Amygdala (tissue), 56 donors: ENCODE data around the gene CNTN4.

Experiments
- DNase-seq, 56 donors: peaks; one replicate each; lab custom pipeline; 2025; lab: John Stamatoyannopoulos, UW

Gene CNTN4

GRCh38 chr3:2931265-2931664, 832.6 kb downstream of the CNTN4 start:
- no peak for DNase-seq

GRCh38 chr3:2934541-2934940, 835.9 kb downstream of the CNTN4 start:
- DNase-seq: no peak

DNA sequence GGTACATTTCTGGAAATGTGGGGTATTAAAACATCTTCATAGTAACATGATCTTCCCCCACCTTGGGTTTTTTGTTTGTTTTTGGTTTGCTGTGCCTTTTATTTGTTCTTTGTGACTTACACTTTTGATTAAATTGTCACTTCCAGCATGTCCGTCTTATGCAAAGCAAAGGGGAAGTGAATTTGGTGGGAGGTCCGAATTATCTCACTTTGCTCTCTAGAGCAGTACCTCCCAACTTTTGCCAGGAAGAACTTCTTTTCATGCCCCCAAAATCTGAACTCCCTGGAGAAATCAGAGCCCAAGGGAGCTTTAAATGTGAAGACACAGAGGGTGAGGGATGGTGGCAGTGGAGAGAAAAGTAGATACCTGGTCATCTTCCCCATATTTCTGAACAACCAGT, 838.4 kb downstream of the CNTN4 start:
- no peak for DNase-seq

DNA sequence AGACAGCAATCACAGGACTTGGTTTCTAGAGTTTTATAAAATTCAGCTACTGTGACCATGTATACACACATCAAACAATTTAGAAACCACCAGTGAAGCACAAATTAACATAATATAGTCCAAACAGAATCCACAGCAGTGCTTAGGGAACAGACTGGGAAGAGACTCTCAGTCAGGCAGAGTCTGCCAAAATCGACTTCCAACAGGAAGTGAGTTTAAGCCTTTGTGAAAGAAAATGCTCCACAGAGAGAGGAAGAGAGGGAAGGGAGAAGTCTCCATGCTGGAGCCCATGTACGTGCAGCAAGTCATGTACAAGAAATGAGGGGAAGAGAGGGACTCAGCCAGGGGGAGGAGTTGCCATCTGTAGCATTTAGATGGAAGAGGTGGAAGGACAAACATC, 838.9 kb downstream of the CNTN4 start:
- no peak for DNase-seq

GRCh38 chr3:2938711-2939110, 840.0 kb downstream of the CNTN4 start:
- DNase-seq: no peak

- DNase-seq: no peak
Measured at GRCh38 chr3:2940062-2940461, 841.4 kb downstream of the CNTN4 start.

- DNase-seq: no peak
Measured at GRCh38 chr3:2944628-2945027, 846.0 kb downstream of the CNTN4 start.

DNA sequence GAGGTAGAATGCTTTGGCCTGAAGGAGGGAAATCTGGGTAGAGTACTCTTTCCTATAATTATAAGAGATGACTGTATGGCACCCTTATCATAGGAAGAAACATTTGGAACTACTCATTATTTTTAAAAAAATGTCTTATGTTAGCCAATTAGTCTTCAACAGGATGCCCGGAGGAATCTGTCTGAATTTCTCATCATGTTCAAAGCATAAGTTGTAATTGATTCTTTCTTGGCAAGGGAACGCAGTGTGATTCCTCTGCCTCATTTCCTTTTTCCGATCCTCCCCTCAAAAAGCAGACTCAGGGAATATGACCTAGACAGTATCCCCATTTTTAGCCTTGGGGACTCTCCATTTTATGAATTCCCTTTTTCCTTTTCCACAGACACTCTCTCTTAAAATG, 846.5 kb downstream of the CNTN4 start:
- DNase-seq: no peak

GRCh38 chr3:2947536-2947935, 848.9 kb downstream of the CNTN4 start:
- DNase-seq: no peak

- no peak for DNase-seq
Measured at GRCh38 chr3:2948882-2949281, 850.2 kb downstream of the CNTN4 start.

DNA sequence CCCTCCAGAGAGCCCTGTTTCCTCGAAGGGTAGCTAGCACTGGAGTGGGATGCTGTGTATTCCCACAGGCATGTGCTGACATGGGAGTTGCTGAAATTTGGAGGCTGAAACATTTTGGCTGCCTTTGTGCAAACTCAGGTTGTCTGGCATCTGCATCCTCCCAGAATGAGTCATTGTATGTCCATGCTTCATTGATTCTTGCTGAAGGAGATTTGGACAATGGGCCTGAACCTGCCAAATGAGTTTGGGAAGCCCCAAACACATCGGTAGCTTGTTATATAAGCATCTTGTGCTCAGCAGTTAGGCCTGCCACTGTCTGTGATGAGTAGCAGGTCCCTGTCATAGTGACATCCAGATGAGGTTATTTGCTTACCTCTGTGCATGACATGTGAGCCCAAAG, 851.5 kb downstream of the CNTN4 start:
- DNase-seq: no peak

DNA sequence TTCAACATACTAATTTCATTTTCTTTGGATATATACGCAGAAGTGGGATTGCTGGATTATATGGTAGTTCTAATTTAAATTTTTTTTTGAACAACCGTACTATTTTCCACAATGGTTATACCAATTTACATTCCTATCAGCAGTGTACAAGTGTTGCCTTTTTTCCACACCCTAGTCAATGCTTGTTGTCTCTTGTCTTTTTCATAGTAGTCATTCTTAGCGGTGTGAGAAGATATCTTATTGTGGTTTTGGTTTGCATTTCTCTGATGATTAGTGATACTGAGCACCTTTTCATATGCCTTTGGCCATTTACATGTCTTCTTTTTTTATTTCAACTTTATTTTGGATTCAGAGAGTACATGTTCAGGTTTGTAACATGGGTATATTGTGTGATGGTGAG, 858.4 kb downstream of the CNTN4 start:
- no peak for DNase-seq

DNA sequence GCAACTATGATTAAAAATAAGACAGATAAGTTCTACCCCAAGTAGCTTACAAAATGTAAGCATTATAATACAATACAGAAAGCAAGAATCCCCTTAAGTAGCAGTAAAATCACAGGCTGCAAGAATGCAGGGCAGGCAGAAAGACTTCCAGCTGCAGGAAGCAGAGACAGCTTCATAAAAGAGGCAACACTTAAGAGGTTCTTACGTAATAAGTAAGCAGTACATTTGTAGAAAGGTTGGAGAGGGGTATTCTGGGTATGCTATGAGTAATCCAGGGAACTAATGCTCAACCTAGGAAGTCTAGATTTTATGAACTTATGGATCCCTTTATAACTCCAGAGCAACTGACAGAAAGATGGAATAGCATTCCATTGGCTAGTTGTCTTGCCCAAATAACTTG, 859.9 kb downstream of the CNTN4 start:
- no peak for DNase-seq

DNA sequence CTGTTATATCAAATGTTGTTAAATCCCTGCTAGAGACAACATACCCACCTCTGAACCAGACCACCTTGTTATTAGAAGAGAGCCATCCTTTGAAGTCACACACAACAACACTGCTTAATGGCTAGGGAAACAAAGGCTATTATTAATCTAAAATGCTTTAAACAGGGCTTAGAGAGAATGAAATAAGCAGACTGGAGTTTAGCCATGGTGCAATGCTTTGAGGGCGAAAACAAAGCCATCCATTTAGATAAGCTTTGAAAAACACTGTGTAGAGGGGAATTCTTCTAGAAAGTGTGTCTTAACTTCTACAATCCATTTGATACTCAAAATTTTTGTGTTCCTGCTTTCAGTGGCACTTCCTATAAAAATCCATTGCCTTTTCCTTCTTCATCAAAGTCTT, 862.9 kb downstream of the CNTN4 start:
- peak in 1 of 56 donors; percentile 1 for DNase-seq

GRCh38 chr3:2967871-2968270, 869.2 kb downstream of the CNTN4 start:
- DNase-seq: no peak

GRCh38 chr3:2968475-2968874, 869.8 kb downstream of the CNTN4 start:
- DNase-seq: no peak

GRCh38 chr3:2976212-2976611, 877.5 kb downstream of the CNTN4 start:
- DNase-seq: no peak

- DNase-seq: no peak
Measured at GRCh38 chr3:2976796-2977195, 878.1 kb downstream of the CNTN4 start.

GRCh38 chr3:2978977-2979732, 880.5 kb downstream of the CNTN4 start:
- no peak for DNase-seq

DNA sequence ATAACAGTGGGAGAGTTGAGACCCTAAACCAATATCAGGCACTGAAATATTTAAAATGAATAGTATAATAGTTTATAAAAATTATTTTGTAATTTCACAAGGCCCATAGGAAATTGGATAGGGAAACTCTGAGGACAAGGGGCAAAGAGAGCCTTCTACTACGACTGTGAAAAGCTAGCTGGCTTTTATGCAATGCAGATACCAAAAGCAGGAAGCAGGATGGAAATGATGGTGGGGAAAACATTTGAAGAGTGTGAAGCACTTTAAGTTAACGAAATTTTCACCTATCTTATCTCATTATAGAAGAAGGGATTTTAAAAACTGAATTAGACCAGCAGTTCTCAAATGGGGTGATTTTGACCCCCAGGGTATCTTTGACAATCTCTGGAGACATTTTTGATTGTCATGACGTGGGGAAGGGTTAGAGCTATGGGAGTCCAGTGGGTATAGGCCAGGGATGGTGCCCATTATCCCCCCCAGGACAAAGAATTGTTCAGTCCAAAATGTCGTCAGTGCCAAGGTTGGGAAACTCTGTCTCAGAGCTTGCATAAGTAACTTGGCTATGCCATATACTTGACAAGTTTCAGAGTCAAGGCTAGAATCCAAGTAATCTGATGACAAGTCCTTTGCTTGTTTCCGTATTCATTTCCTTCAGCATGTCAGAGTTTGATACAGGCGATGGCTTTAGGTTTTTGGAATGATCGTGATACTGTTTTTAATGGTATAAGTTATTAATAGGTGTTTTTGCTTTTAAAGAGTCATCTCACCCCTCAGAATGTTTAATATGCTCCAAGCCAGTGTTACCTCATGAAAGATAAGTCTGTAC, 885.6 kb downstream of the CNTN4 start:
- DNase-seq: no peak

- DNase-seq: no peak
Measured at GRCh38 chr3:2984831-2985220, 886.2 kb downstream of the CNTN4 start.

GRCh38 chr3:2985479-2985878, 886.8 kb downstream of the CNTN4 start:
- no peak for DNase-seq
